Sigmoid colon (tissue), 4 donors: Measurements from ENCODE around the gene F2.

Experiments
- CTCF ChIP-seq, 4 experiments: fragments of 450-650 bp in 3 of 4; fragments of 200-600 bp in 1 of 4; IDR thresholded peaks; one replicate each; pipeline ENCODE4 v1.5.1; 2016 to 2019; ENCODE audit warnings: antibody characterized with exemption in 4 of 4, mild to moderate bottlenecking in 3 of 4, moderate library complexity in 2 of 4
- EP300 ChIP-seq, 4 donors: sonication (generic); formaldehyde crosslinking; IDR thresholded peaks; one replicate each; pipeline ENCODE4 v1.6.1; 2017; ENCODE audit warnings: antibody characterized with exemption in 4 of 4
- POLR2A ChIP-seq, 2 donors: fragments of 450-650 bp; IDR thresholded peaks; one replicate each; pipeline ENCODE4 v1.6.1; 2016; ENCODE audit warnings: antibody characterized with exemption in 2 of 2, mild to moderate bottlenecking in 2 of 2, moderate library complexity in 2 of 2

DNA sequence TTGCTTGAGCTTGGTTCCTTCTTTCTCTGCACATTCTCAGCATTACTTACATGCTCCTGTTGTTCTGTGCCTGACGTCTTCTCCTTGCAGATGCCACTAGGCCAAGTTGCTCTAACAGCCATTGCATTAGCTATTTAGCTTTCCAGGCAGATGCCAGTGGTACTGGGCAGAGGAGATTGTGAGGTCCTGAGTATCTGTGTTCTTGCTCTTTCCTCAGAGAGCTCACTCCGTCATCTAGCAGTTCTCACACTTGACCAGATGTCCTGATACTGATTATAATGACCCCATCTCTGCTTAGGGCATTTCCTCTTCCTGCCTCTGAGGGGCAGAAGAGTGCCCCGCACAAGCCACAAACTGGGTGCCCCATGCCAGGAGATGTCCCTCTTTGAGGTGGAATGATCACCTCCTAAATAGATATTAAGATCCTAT lies 49.3 kb upstream of the F2 start:
- TF ChIP-seq CTCF (IDR thresholded peaks at IDR 0.05) (no peak), POLR2A (IDR thresholded peaks at IDR 0.05) (no peak), EP300 (IDR thresholded peaks at IDR 0.05) (no peak)
